ENCODE measurements around the gene F7. TPM values are rescaled to one million over a fixed set of nuclear protein-coding genes. Genes with fewer than 3 reads are reported as not detected.
"Not testable (repeated sequence)": the region's sequence is repeated elsewhere in the genome, so short reads cannot be mapped to it uniquely, and the experiment has no call there.

Gene F7
- polyA plus RNA-seq, 1 experiment: 0.06 TPM

DNA sequence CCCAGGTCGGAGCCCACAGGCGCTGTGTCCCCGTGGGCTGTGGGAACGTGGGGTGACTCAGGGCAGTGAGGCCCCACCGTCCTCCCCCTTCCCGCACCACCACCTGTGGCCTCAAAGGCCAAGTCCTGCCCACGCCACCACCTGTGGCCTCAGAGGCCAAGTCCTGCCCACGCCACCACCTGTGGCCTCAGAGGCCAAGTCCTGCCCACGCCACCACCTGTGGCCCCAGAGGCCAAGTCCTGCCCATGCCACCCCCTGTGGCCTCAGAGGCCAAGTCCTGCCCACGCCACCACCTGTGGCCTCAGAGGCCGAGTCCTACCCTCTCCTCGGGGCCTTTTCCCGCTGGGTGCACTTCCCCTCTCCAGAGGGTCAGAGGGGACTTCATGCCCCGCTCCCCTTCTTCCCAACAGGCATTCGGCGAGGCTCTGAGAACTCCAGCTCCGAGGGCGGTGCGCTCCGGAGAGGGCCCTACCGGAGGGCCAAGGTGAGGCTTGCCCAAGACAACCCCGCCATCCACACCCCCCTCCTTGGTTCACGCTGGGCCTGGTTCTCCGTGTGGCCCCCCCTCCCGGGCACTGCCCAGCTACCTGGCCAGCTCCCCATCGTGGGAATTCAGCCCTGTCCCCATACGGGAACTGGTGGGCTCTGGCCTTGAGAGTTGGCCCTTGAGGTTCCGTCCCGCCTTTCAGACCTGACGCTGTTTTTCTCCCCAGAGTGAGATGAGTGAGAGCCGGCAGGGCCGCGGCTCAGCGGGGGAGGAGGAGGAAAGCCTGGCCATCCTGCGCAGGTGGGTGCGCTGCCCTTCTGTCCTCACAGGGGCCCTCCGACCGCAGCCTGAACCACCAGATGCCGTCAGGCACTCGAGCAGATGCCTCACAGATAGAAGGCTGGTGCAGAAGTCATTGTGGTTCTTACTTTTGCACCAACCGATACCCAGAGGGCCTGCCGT is 27.4 kb upstream of the F7 start:
- POLR2A ChIA-PET: no interaction called here
- Histone ChIP-seq H3K9me3 (ENCODE audit: control insufficient read depth, insufficient read depth, low read length) (peaks cover 5% of the 10 kb centered on the region; the same call in 1 of the 2 replicates), H3K27me3 (ENCODE audit: control insufficient read depth, insufficient read depth, low read length) (no peaks in the 10 kb centered on the region), H3K27ac (ENCODE audit: low read depth, low read length) (no peak overlapping the region), H3K4me3 (ENCODE audit: low read depth, low read length) (no peak overlapping the region)
- TF ChIP-seq, protein P1, sequence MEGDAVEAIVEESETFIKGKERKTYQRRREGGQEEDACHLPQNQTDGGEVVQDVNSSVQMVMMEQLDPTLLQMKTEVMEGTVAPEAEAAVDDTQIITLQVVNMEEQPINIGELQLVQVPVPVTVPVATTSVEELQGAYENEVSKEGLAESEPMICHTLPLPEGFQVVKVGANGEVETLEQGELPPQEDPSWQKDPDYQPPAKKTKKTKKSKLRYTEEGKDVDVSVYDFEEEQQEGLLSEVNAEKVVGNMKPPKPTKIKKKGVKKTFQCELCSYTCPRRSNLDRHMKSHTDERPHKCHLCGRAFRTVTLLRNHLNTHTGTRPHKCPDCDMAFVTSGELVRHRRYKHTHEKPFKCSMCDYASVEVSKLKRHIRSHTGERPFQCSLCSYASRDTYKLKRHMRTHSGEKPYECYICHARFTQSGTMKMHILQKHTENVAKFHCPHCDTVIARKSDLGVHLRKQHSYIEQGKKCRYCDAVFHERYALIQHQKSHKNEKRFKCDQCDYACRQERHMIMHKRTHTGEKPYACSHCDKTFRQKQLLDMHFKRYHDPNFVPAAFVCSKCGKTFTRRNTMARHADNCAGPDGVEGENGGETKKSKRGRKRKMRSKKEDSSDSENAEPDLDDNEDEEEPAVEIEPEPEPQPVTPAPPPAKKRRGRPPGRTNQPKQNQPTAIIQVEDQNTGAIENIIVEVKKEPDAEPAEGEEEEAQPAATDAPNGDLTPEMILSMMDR (IDR thresholded peaks at IDR 0.05; ENCODE audit: low read depth, low read length): no peak
- CTCF ChIA-PET: no interaction called here
- DNase-seq (ENCODE audit: low read depth, low spot score): no peak

DNA sequence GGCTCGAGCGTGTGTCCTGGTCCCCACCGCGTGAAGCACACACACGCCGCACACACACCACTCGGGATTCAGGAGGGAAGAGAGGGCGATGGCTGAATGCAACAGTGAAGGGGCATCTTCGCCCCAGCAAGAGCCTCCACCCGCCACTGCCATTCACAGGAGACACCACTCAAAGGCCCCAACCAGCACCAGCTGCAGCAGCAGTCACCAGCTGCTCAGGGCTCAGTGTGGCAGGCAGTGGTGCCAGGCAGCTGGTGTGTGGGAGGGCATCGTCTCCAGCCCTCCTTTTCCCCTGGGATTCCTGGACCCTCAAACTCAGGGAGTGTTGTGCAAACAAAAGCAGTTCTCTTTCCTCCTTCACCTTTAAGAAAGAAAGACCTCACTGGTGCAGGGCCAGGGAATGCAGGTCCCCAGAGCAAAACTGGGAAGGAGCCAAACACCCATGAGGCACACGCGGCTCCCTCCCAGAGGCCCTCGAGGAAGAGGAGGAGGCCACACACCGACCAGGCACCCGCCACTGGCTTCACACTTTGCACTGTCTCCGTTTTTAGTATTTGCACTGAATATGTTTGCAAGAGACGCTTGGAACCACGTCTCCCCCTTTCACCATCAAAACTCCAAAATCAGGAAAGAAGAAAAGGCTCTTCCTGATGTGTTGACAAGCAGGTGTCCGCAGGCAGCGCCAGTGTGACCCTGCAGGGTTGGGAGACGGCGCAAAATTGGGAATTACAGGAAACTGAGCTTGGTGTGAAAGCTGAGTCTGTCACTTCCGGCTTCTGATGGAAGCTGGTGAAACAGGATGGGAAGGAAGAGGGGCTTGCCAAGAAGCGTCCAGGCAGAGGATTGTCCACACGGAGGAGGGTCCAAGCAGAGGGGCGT is 26.4 kb upstream of the F7 start:
- Histone ChIP-seq H3K27me3 (ENCODE audit: control insufficient read depth, insufficient read depth, low read length) (peaks cover 3% of the 10 kb centered on the region), H3K4me3 (ENCODE audit: low read depth, low read length) (no peak overlapping the region), H3K27ac (ENCODE audit: low read depth, low read length) (no peak overlapping the region), H3K9me3 (ENCODE audit: control insufficient read depth, insufficient read depth, low read length) (peaks cover 5% of the 10 kb centered on the region; the same call in 1 of the 2 replicates)
- TF ChIP-seq, protein P1 (IDR thresholded peaks at IDR 0.05; ENCODE audit: low read depth, low read length): no peak
- ChIA-PET CTCF (no interaction called here), POLR2A (interaction anchor here (0.7 kb wide), 1 partner anchor 188 kb away, joined by 3 read pairs; no protein-coding TSS in a partner anchor)
- no peak for DNase-seq (ENCODE audit: low read depth, low spot score)

DNA sequence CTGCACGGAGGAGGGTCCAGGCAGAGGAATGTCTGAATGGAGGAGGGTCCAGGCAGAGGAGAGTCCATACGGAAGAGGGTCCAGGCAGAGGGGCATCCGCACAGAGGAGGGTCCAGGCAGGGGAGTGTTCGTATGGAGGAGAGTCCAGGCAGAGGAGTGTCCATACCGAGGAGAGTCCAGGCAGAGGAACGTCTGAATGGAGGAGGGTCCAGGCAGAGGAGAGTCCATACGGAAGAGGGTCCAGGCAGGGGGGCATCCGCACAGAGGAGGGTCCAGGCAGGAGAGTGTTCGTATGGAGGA is 25.9 kb upstream of the F7 start:
- CTCF ChIA-PET; H3K4me3 ChIP-seq (ENCODE audit: low read depth, low read length); DNase-seq (ENCODE audit: low read depth, low spot score); H3K27ac ChIP-seq (ENCODE audit: low read depth, low read length); H3K27me3 ChIP-seq (ENCODE audit: control insufficient read depth, insufficient read depth, low read length); H3K9me3 ChIP-seq (ENCODE audit: control insufficient read depth, insufficient read depth, low read length): not testable (repeated sequence)
- POLR2A ChIA-PET: interaction anchor here (0.7 kb wide), 1 partner anchor 187 kb away, joined by 3 read pairs; no protein-coding TSS in a partner anchor

DNA sequence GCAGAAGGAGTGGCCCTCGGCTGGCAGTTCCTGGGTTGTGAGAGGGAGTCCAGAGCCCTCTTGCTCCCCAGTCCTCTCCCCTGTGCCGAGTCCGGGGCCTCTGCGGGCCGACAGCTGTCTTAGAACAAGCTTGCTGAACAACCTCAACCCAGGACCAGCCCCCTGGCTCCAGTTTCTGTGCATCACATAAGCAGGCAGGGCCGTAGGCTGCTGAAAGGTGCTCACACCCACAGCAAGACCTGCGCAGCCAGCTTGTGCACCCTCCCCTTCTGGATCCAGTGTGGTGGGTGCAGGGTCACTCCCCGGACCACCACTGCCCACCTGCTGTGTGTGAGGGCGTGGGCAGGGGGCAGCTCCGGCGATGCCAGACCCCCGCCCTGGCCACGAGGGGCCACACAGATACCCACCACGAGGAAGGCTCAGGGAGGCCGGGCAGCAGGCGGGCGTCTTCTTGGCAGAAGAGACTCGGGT is 25.2 kb upstream of the F7 start:
- ChIA-PET POLR2A (no interaction called here), CTCF (no interaction called here)
- H3K27me3 ChIP-seq (ENCODE audit: control insufficient read depth, insufficient read depth, low read length): peaks cover 6% of the 10 kb centered on the region
- TF ChIP-seq, protein P1 (IDR thresholded peaks at IDR 0.05; ENCODE audit: low read depth, low read length): no peak
- no peak for DNase-seq (ENCODE audit: low read depth, low spot score)
- H3K4me3 ChIP-seq (ENCODE audit: low read depth, low read length): no peak overlapping the region
- H3K9me3 ChIP-seq (ENCODE audit: control insufficient read depth, insufficient read depth, low read length): peaks cover 5% of the 10 kb centered on the region; the same call in 1 of the 2 replicates
- H3K27ac ChIP-seq (ENCODE audit: low read depth, low read length): no peak overlapping the region

DNA sequence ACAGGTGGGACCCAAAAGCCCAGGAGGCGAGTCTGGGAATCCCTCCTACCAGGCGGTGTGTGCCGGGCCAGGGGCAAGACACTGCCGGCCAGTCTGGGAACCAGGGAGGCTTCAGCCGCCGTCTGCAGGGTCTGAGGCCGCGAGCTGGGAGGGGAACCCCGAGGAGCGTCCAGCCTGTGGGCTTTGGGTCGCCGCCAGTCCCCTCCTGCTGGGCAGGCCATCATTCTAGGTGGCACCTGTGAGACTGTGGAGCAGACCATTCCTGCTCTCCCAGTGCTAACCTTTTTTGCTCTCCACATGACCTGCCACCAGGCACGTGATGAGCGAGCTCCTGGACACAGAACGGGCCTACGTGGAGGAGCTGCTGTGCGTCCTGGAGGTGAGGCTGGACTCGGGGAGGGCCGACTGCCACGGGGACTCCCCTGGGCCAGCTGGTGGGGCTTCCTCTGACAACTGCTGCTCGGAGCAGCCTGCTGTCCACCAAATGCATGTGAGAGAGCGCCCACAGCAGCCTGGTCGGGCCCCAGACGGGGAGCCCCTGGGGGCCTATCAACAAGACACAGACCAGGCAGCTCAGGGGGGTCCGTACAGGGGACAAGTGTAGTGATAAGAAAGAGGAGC is 24.6 kb upstream of the F7 start:
- peaks cover 6% of the 10 kb centered on the region for H3K27me3 ChIP-seq (ENCODE audit: control insufficient read depth, insufficient read depth, low read length)
- no peak overlapping the region for H3K27ac ChIP-seq (ENCODE audit: low read depth, low read length)
- peaks cover 5% of the 10 kb centered on the region; the same call in 1 of the 2 replicates for H3K9me3 ChIP-seq (ENCODE audit: control insufficient read depth, insufficient read depth, low read length)
- ChIA-PET POLR2A (no interaction called here), CTCF (no interaction called here)
- TF ChIP-seq, protein P1 (IDR thresholded peaks at IDR 0.05; ENCODE audit: low read depth, low read length): no peak
- DNase-seq (ENCODE audit: low read depth, low spot score): no peak
- H3K4me3 ChIP-seq (ENCODE audit: low read depth, low read length): no peak overlapping the region
